ENCODE data around the gene LGR6.

The LGR6 gene

DNA sequence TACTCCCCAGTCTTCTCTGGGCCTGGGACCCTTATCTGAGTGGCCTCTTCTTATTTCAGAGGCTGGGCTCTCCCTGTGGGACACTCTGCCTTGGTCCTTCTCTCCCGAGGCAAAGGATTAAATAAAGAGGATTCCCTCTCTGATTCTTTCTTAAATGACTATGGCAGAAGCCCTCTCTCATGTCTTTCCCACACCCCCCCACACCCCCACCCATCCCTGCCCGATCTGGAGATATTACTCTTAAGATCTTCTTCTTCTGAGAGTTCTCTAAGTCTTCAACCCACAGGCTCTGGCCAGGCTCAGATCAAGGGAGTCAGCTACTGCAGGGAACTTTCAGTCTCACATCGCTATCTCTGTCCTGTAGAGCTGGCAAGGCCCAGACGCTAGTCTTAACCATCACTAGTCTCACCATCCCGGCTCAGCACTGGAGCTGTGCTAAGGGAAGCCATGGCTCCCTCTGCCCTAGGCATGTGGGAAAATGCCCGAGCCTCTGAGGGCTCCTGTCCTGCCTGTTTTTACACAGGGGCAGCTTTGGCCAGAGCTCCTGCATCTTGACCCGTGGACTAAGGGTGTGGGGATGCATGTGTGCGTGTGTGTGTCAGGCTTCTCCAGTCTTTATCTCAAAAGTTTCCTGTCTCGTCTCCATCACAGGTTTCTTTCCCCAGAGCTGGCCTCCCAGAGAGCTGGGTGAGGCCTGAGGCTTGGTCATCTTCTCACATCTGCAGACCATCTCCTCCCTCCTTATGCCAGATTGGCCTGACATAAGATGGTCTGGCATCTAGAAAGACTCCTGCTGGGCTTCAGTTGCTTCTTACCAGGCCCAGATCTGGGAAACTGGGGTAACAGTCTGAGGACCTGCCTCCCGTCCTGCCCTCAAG is 36.7 kb downstream of the LGR6 start:
- no peak for TF ChIP-seq FOXP2 (optimal IDR thresholded peaks at IDR 0.05; ENCODE audit: borderline replicate concordance, extremely low read depth, extremely low read length, insufficient read depth)
- TF ChIP-seq, protein P1, sequence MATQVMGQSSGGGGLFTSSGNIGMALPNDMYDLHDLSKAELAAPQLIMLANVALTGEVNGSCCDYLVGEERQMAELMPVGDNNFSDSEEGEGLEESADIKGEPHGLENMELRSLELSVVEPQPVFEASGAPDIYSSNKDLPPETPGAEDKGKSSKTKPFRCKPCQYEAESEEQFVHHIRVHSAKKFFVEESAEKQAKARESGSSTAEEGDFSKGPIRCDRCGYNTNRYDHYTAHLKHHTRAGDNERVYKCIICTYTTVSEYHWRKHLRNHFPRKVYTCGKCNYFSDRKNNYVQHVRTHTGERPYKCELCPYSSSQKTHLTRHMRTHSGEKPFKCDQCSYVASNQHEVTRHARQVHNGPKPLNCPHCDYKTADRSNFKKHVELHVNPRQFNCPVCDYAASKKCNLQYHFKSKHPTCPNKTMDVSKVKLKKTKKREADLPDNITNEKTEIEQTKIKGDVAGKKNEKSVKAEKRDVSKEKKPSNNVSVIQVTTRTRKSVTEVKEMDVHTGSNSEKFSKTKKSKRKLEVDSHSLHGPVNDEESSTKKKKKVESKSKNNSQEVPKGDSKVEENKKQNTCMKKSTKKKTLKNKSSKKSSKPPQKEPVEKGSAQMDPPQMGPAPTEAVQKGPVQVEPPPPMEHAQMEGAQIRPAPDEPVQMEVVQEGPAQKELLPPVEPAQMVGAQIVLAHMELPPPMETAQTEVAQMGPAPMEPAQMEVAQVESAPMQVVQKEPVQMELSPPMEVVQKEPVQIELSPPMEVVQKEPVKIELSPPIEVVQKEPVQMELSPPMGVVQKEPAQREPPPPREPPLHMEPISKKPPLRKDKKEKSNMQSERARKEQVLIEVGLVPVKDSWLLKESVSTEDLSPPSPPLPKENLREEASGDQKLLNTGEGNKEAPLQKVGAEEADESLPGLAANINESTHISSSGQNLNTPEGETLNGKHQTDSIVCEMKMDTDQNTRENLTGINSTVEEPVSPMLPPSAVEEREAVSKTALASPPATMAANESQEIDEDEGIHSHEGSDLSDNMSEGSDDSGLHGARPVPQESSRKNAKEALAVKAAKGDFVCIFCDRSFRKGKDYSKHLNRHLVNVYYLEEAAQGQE (IDR thresholded peaks at IDR 0.05; ENCODE audit: insufficient read depth in 1 of 2, low read depth in 2 of 2, low read length in 2 of 2) = no peak
- TF ChIP-seq TAF1 (IDR thresholded peaks at IDR 0.05; ENCODE audit: borderline replicate concordance, insufficient read depth, low read length) = no peak
- no peak for TF ChIP-seq SIN3A (IDR thresholded peaks at IDR 0.05; ENCODE audit: borderline replicate concordance, insufficient read depth, low read length)
- no peak for TF ChIP-seq POLR2AphosphoS5 (IDR thresholded peaks at IDR 0.05; ENCODE audit: low read depth, low read length)

DNA sequence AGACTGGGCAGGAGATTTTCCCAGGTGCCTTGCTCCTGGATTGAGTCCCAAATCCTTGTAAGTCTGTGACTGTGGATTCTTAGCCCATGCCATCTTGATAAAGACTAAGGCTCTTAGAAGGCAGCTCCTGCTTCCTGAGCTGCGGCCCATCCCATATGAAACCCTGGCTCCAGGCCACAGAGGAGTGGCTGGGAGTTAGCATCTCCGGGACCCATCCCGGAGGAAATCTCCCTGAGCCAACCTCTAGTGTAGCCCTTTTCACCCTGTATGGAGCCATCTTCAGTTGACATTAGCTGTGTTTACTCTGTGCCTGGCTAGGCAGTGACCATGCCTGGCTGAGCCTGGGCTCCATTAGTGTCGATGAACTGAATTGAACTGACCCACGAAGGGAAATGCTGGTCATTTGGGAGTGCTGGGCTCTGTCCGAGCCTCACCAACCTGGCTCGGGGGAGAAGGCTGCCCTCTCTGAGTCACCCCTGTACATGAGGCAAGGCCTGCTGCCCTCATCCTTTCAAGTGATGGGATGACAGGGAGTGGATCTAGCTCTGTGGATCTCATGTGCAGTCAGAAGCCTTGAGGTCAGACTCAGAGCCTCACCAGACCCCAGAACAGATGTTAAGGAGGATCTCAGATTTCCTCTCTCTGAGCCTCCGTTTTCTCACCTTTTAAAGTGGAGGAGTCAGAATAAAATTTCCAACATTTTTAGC is 37.5 kb downstream of the LGR6 start:
- TF ChIP-seq FOXP2 (optimal IDR thresholded peaks at IDR 0.05; ENCODE audit: borderline replicate concordance, extremely low read depth, extremely low read length, insufficient read depth) = no peak
- TF ChIP-seq TAF1 (IDR thresholded peaks at IDR 0.05; ENCODE audit: borderline replicate concordance, insufficient read depth, low read length) = no peak
- TF ChIP-seq SIN3A (IDR thresholded peaks at IDR 0.05; ENCODE audit: borderline replicate concordance, insufficient read depth, low read length) = no peak
- no peak for TF ChIP-seq POLR2AphosphoS5 (IDR thresholded peaks at IDR 0.05; ENCODE audit: low read depth, low read length)
- TF ChIP-seq, protein P1 (IDR thresholded peaks at IDR 0.05; ENCODE audit: insufficient read depth in 1 of 2, low read depth in 2 of 2, low read length in 2 of 2) = no peak

DNA sequence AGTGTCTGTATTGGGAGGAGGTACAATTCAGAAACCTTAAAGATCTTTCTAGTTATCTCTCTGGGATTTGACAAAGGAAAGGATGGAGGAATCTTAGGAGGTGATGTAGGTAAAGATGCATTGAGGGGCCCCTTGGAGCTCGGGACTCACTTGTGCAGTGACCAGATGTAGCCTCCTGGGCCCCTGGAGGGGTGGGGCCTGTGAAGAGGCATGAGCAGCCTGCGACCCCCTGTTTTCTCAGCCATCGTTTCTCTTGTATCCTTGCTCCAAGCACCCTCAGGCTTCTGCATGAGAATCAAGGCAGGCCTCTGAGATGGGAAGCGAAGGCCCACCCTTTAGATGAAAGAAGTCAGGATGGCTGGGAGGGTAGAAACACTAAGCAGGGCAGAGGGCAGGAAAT is 39.6 kb downstream of the LGR6 start:
- TF ChIP-seq POLR2AphosphoS5 (IDR thresholded peaks at IDR 0.05; ENCODE audit: low read depth, low read length) (no peak), SIN3A (IDR thresholded peaks at IDR 0.05; ENCODE audit: borderline replicate concordance, insufficient read depth, low read length) (no peak), FOXP2 (optimal IDR thresholded peaks at IDR 0.05; ENCODE audit: borderline replicate concordance, extremely low read depth, extremely low read length, insufficient read depth) (no peak)

DNA sequence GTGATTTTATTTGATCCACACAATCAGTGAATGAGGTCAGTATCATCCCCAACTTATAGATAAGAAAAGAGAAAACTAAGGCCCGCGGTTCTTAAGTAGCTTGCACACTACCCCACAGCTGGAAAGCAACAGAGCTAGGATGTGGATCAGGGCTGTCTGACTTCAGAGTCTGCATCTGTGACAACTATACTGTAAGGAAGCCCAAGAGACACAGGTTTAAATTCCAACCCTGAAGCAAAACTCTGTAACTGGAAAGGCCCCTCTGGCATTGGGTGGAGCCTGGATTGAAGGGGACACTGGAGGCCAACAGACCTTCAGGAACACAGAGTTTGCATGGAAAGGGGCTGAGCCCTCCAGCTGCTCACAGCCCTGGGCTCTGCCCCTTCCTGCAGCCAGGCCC is 40.2 kb downstream of the LGR6 start:
- TF ChIP-seq FOXP2 (optimal IDR thresholded peaks at IDR 0.05; ENCODE audit: borderline replicate concordance, extremely low read depth, extremely low read length, insufficient read depth) (no peak), TAF1 (IDR thresholded peaks at IDR 0.05; ENCODE audit: borderline replicate concordance, insufficient read depth, low read length) (no peak)
- TF ChIP-seq, protein P1 (IDR thresholded peaks at IDR 0.05; ENCODE audit: insufficient read depth in 1 of 2, low read depth in 2 of 2, low read length in 2 of 2) = no peak

DNA sequence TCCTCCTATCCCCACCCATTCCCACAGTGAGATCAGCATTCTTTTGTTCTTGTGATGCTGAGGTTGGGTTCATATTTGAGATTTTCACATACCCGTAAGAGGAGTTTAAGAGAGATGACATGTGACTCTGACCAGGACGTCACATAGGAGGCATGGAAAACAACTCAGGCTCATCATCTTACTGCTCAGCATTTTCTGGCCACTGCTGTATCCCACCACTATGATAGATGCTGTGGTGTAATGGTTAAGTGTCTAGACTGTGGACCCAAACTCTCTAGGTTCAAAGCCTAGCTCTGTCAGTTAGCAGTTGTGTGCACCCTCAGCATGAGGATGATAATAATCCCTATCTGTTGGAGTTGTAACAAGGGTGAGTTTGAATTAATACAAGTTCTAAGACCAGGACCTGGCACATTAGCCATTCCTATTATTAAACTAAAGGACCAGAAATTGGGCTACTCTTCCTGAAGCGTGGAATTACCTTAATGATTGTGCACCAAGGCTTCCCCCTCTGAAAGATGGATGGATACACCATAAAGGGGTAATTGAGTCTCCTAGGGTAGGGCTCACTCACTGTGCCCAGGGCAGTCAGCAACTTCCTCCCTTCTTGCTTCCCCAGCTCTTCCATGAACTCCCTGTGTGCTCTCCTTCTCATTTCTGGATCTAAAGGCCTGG is 40.9 kb downstream of the LGR6 start:
- no peak for TF ChIP-seq FOXP2 (optimal IDR thresholded peaks at IDR 0.05; ENCODE audit: borderline replicate concordance, extremely low read depth, extremely low read length, insufficient read depth)
- no peak for TF ChIP-seq TAF1 (IDR thresholded peaks at IDR 0.05; ENCODE audit: borderline replicate concordance, insufficient read depth, low read length)
- no peak for TF ChIP-seq SIN3A (IDR thresholded peaks at IDR 0.05; ENCODE audit: borderline replicate concordance, insufficient read depth, low read length)
- TF ChIP-seq, protein P1 (IDR thresholded peaks at IDR 0.05; ENCODE audit: insufficient read depth in 1 of 2, low read depth in 2 of 2, low read length in 2 of 2) = no peak
- TF ChIP-seq POLR2AphosphoS5 (IDR thresholded peaks at IDR 0.05; ENCODE audit: low read depth, low read length) = no peak

Measured in PFSK-1 (cell line).